ENCODE results near the gene ZSCAN2.

The ZSCAN2 gene

GRCh38 chr15:84643838-84644237 lies 43.0 kb downstream of the ZSCAN2 start:
- DNase-seq, result no peak

- DNase-seq, result no peak
These were observed 44.7 kb downstream of the ZSCAN2 start for GRCh38 chr15:84645496-84645895.

GRCh38 chr15:84645997-84646396 lies 45.2 kb downstream of the ZSCAN2 start:
- DNase-seq, result no peak

DNA sequence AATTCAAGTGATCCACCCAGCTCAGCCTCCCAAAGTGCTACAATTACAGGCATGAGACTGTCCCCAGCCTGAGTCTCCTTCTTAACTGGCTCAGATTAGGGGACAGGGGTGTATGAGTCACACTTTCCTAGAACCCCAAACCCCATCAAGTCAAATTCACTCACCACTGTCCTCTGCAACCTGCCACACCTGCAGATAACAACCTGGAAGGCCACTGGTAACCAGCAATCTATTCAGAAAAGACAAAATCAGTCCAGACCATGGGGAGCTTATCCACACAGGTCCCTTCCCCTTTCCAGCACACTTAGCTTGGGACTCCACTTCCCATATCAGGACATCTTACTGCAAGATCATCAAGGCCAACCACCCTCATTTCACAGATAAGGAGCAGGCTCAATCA lies 46.9 kb downstream of the ZSCAN2 start:
- DNase-seq, result no peak

DNA sequence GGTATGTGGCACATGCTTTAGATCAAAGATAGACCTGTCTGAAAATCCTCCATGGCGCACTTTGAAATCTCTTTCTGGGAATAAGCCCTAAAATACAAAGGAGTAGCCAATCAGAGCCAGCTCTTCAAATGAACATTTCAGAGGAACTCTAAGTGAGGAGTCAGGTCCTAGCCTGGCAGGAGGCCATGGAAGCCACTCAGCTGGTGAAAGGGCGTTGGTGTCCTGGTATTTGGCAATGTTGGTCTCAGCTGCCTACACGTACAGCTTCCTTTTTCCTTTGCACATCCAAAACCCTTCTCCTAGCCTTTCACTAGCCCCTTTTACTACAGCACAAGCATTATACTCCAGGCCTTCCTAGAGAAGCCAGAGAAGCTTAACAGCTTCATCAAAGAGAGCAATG lies 47.7 kb downstream of the ZSCAN2 start:
- no peak for DNase-seq

DNA sequence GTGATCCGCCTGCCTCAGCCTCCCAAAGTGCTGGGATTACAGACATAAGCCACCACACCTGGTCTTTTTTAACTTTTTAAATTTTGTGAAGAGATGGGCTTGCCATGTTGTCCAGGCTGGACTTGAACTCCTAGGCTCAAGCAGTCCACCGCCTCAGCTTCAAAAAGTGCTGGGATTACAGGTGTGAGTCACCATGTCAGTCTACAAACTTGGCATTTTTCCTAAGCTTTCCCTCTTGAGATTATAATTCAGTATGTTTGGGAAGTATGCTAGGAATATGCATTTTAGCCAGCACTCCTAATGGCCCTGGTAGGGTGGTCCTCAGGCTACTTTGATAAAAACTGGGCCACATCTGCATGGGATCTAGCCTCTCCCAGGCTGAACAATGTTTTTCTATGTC lies 48.9 kb downstream of the ZSCAN2 start:
- DNase-seq, result no peak

DNA sequence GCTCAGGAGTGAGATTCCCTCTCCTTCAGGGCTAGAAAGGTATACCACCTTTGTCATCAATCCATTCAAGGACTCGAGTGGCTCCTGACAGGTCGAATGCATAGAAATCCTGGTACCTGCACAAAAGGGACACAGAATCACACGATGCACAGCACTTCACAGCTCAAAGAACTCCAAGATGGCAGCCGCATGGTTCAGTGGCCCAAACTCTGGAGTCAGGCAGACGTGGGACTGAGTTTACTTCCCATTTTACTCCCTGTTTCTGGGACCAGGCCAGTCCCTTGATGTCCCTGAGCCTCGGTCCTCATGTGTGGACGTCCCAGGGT lies 52.7 kb downstream of the ZSCAN2 start:
- DNase-seq, result no peak

- peak; percentile 82 for DNase-seq
These were observed 53.3 kb downstream of the ZSCAN2 start, which contains the start of gene WDR73 for GRCh38 chr15:84653910-84654688. TSS of gene WDR73 (minus strand) at chr15:84654283. CDS start at chr15:84654274, 9 bp downstream.

DNA sequence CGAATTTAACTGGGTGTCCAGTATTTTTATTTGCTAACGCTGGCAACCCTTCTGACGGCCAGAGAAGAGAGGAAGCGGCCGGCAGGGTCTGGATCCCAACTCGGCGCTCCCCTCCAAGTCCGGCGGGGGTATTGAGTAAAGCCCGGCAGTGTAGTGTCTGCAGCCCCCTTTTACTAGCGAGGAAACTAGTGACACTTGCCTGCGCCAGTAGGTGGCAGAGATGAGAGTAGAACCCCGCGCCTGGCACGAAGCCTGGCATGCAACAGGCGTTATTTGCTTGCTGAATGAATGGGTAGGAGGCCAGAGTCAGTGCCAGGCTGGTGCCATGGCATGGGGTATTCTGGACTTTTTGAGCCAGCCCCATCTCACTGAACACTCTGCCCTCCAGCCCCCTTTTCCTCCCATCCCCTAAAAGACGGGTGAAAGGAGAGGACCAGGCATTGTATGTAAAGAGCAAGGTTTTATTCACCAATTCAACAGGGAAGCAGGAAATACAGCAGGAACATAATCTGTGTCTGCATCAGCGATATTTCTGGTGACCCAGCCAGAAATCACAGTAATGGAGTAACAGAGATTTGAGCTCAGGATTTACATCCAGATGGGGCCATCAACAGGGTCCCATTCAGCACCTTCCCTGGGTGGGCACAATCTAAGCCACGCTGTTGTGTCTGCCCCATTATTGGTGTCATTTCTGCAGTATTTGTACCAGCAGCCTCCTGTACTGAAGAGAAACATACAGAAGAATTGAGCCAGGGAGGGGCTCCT lies 54.1 kb downstream of the ZSCAN2 start:
- DNase-seq, result peak; percentile 76

- DNase-seq, result no peak
These were observed 56.2 kb downstream of the ZSCAN2 start for GRCh38 chr15:84656972-84657371.

- no peak for DNase-seq
These were observed 56.9 kb downstream of the ZSCAN2 start for GRCh38 chr15:84657748-84658079.

- peak; percentile 45 for DNase-seq
These were observed 57.4 kb downstream of the ZSCAN2 start, which contains the start of gene NMB for GRCh38 chr15:84658080-84658787. TSS of gene NMB (minus strand) at chr15:84658199. CDS start at chr15:84658152, 47 bp downstream.

GRCh38 chr15:84658788-84659411 lies 58.1 kb downstream of the ZSCAN2 start:
- no peak for DNase-seq

DNA sequence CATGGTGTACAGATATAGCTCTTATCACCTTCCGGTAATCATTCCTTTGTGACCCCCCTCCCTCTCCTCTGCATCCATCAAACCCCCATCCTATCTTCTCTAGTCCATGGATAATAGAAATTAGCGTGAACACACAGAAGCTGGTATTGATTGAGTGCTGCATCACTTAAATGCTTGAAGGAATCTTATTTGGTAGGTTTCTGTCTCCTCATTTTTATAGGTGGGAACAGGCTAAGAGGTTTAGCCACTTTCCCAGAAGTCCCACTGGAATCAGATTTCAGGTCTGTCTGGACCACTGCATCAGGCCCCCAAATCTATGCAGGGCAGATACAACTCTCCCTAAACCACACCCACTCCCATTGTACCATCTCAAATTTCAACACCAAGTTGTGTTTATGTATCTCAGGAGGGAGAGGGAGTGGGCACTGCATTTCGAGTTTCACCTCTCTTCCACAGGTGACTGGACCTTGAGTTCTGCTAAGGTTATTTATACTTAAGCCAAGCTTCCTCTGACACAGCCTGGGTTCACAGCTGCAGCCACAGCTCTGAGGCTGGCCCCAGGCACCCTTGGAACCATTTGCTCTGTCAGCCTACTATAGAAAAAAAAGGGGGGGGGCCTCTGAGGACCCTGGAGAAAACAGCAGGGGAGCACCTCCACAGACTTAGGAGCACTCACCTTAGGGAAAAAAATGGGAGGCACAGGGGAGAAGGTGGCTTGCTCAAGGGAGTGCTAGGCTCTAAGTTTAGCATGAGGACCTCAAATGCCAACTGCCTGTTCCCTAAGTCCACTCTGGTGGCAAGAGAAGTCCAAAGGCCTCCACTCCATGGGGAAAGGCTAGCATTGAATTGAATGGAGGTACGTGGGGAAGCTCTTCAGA lies 59.3 kb downstream of the ZSCAN2 start:
- DNase-seq, result no peak

- no peak for DNase-seq
These were observed 60.2 kb downstream of the ZSCAN2 start for GRCh38 chr15:84661001-84661400.

GRCh38 chr15:84666373-84666772 lies 65.6 kb downstream of the ZSCAN2 start:
- DNase-seq, result no peak

GRCh38 chr15:84668221-84668982 lies 67.6 kb downstream of the ZSCAN2 start:
- DNase-seq, result no peak

GRCh38 chr15:84669726-84670125 lies 68.9 kb downstream of the ZSCAN2 start:
- no peak for DNase-seq

DNA sequence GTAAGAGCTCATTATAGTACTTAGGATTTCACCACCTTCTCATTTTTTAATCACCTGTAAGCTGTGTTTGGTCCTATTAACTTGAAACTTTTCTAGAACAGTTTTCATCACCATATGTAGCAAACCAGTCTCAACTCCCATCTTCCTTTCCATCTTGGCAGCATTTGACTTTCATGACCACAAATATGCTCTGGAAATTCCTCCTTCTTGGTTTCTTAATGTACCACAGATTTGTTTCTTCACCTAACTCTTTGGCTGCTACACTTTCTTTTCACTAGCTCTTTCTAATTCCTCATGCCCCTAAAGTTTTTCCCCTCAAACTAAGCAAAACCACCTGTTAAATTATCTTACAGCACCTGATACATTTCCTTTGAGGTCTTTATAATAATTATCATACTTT lies 70.4 kb downstream of the ZSCAN2 start:
- no peak for DNase-seq
